H1 (cell line): Measurements from ENCODE around the gene ZNF33A. TPM values are rescaled to one million over a fixed set of nuclear protein-coding genes. Genes with fewer than 3 reads are reported as not detected.

ENCODE experiments used
- CTCF ChIA-PET: fragments of 300-600 bp; sonication (Branson Sonifier 250); formaldehyde crosslinking; loops from one replicate; lab custom pipeline; 2021; ENCODE audit not compliant: partially characterized antibody; lab: Charles Lee
- POLR2A ChIA-PET: fragments of 300-600 bp; sonication (Branson Sonifier 250); formaldehyde crosslinking; loops from one replicate; lab custom pipeline; 2021; ENCODE audit warnings: inconsistent platforms; ENCODE audit not compliant: partially characterized antibody; lab: Charles Lee
- DNase-seq, 2 experiments: peaks; one replicate each; pipeline versions ENCODE4 v3.0.0 to v3.0.0-alpha.2; 2010 to 2022; ENCODE audit warnings: low spot score in 2 of 2, low read depth in 1 of 2, mixed read lengths in 1 of 2
- FAIRE-seq: peaks from 2 replicates; lab custom pipeline; 2011; peaks lifted over from hg19 to GRCh38; lab: Jason Lieb, UNC
- H2AFZ ChIP-seq: 2 replicates; pipeline ENCODE4 v1.8.1; 2012; ENCODE audit warnings: low read length, inconsistent platforms
- H2AK5ac ChIP-seq: 2 replicates; pipeline ENCODE4 v1.6.1; 2013; ENCODE audit warnings: low read depth, low read length
- H2BK120ac ChIP-seq: replicated peaks from 2 replicates; pipeline ENCODE3; 2013; ENCODE audit warnings: low read depth, low read length, inconsistent platforms
- H2BK12ac ChIP-seq: 2 replicates; pipeline ENCODE4 v1.6.1; 2013; ENCODE audit warnings: low read depth, low read length
- H2BK15ac ChIP-seq: 2 replicates; pipeline ENCODE4 v1.6.1; 2013; ENCODE audit warnings: low read length
- H2BK20ac ChIP-seq: 2 replicates; pipeline ENCODE4 v1.6.1; 2013; ENCODE audit warnings: low read length
- H2BK5ac ChIP-seq: 2 replicates; pipeline ENCODE4 v1.6.1; 2013; ENCODE audit warnings: low read depth, low read length
- H3K14ac ChIP-seq: 2 replicates; pipeline ENCODE4 v1.6.1; 2013; ENCODE audit warnings: inconsistent platforms; ENCODE audit not compliant: insufficient read length
- H3K18ac ChIP-seq: 2 replicates; pipeline ENCODE4 v1.6.1; 2013; ENCODE audit warnings: low read length; ENCODE audit errors: extremely low read depth
- H3K23ac ChIP-seq: 2 replicates; pipeline ENCODE4 v1.6.1; 2013; ENCODE audit warnings: inconsistent platforms; ENCODE audit not compliant: insufficient read length
- H3K23me2 ChIP-seq: 2 replicates; pipeline ENCODE4 v1.6.1; 2013; ENCODE audit warnings: low read depth, low read length
- H3K27ac ChIP-seq: 2 replicates; pipeline ENCODE4 v1.6.1; 2011; ENCODE audit warnings: low read depth, low read length, inconsistent platforms
- H3K27me3 ChIP-seq, 4 experiments: replicated peaks in 1 of 4; 1 replicate in 1 of 4; 2 replicates in 3 of 4; pipeline versions ENCODE4 v1.6.1 to v1.8.1; 2011 to 2013; ENCODE audit warnings: low read length in 3 of 4, mild to moderate bottlenecking in 3 of 4, inconsistent platforms in 2 of 4, mixed read lengths in 2 of 4, moderate library complexity in 1 of 4; ENCODE audit not compliant: control insufficient read depth in 3 of 4, insufficient read depth in 3 of 4; ENCODE audit errors: extremely low read depth in 1 of 4
- H3K36me3 ChIP-seq, 4 experiments: 2 replicates each; pipeline versions ENCODE4 v1.6.1 to v1.8.1; 2011 to 2013; ENCODE audit warnings: mild to moderate bottlenecking in 4 of 4, low read length in 3 of 4, moderate library complexity in 2 of 4, control low read depth in 1 of 4, inconsistent platforms in 1 of 4; ENCODE audit not compliant: insufficient read depth in 4 of 4, control insufficient read depth in 2 of 4
- H3K4ac ChIP-seq: replicated peaks from 2 replicates; pipeline ENCODE3; 2013; ENCODE audit warnings: low read length, low read depth, mixed read lengths, inconsistent platforms; ENCODE audit not compliant: insufficient read length
- H3K4me1 ChIP-seq, 4 experiments: replicated peaks in 1 of 4; 1 replicate in 1 of 4; 2 replicates in 3 of 4; pipeline versions ENCODE4 v1.6.1 to v1.8.1; 2011 to 2013; ENCODE audit warnings: low read length in 3 of 4, inconsistent platforms in 2 of 4, mixed read lengths in 1 of 4; ENCODE audit not compliant: insufficient read depth in 4 of 4, control insufficient read depth in 3 of 4
- H3K4me2 ChIP-seq, 2 experiments: 2 replicates each; pipeline versions ENCODE4 v1.6.1 to v1.8.1; 2011 to 2013; ENCODE audit warnings: low read depth in 2 of 2, low read length in 2 of 2, control low read depth in 1 of 2, inconsistent platforms in 1 of 2, mild to moderate bottlenecking in 1 of 2; ENCODE audit not compliant: insufficient read depth in 1 of 2
- H3K4me3 ChIP-seq, 4 experiments: fragments of 200-600, 300-600 bp in 1 of 4; sonication (generic), shearing (Covaris generic), sonication (Bioruptor Twin) in 1 of 4; 2 replicates each; pipeline versions ENCODE4 v1.5.1 to v1.8.1; 2011 to 2016; ENCODE audit warnings: low read length in 4 of 4, low read depth in 3 of 4, control low read depth in 2 of 4, inconsistent platforms in 2 of 4, mild to moderate bottlenecking in 2 of 4, mixed read lengths in 1 of 4, moderate library complexity in 1 of 4; ENCODE audit not compliant: insufficient read depth in 2 of 4; ENCODE audit errors: extremely low read depth in 1 of 4
- H3K56ac ChIP-seq: replicated peaks from 2 replicates; pipeline ENCODE3; 2013; ENCODE audit warnings: low read depth, mild to moderate bottlenecking, mixed read lengths, low read length, inconsistent platforms; ENCODE audit not compliant: insufficient read length
- H3K79me1 ChIP-seq: 2 replicates; pipeline ENCODE4 v1.6.1; 2013; ENCODE audit warnings: low read depth, low read length, control low read depth
- H3K79me2 ChIP-seq, 2 experiments: 2 replicates each; pipeline versions ENCODE4 v1.6.1 to v1.8.1; 2012 to 2013; ENCODE audit warnings: low read length in 2 of 2, mild to moderate bottlenecking in 2 of 2, inconsistent platforms in 1 of 2; ENCODE audit not compliant: insufficient read depth in 2 of 2, control insufficient read depth in 1 of 2
- H3K9ac ChIP-seq, 4 experiments: replicated peaks in 1 of 4; 1 replicate in 1 of 4; 2 replicates in 3 of 4; pipeline versions ENCODE4 v1.6.1 to v1.8.1; 2011 to 2013; ENCODE audit warnings: low read depth in 3 of 4, low read length in 3 of 4, control low read depth in 2 of 4, mild to moderate bottlenecking in 2 of 4, moderate library complexity in 2 of 4, inconsistent platforms in 1 of 4; ENCODE audit errors: extremely low read depth in 1 of 4
- H3K9me3 ChIP-seq, 2 experiments: 2 replicates each; pipeline versions ENCODE4 v1.6.1 to v1.8.1; 2012 to 2013; ENCODE audit warnings: mild to moderate bottlenecking in 2 of 2, moderate library complexity in 2 of 2, control low read depth in 1 of 2, inconsistent platforms in 1 of 2, low read depth in 1 of 2, low read length in 1 of 2, mixed read lengths in 1 of 2; ENCODE audit not compliant: insufficient read depth in 2 of 2
- H4K20me1 ChIP-seq, 2 experiments: replicated peaks in 1 of 2; 2 replicates each; pipeline versions ENCODE3 to v1.8.1; 2011 to 2013; ENCODE audit warnings: inconsistent platforms in 2 of 2, low read length in 2 of 2, mild to moderate bottlenecking in 1 of 2; ENCODE audit not compliant: insufficient read depth in 2 of 2, control insufficient read depth in 1 of 2
- H4K5ac ChIP-seq: 2 replicates; pipeline ENCODE4 v1.6.1; 2013; ENCODE audit warnings: low read length, low read depth, mixed read lengths, inconsistent platforms; ENCODE audit not compliant: insufficient read length
- H4K8ac ChIP-seq: 2 replicates; pipeline ENCODE4 v1.8.0; 2013; ENCODE audit warnings: mild to moderate bottlenecking, moderate library complexity, low read length, inconsistent platforms; ENCODE audit not compliant: insufficient read depth; ENCODE audit errors: extremely low read depth
- H4K91ac ChIP-seq: replicated peaks from 2 replicates; pipeline ENCODE3; 2013; ENCODE audit warnings: low read length, mixed read lengths, inconsistent platforms; ENCODE audit not compliant: insufficient read length
- ATF2 ChIP-seq: IDR thresholded peaks from 2 replicates; pipeline ENCODE4 v1.6.1; 2012; ENCODE audit warnings: low read length, inconsistent platforms
- CHD2 ChIP-seq: IDR thresholded peaks from 2 replicates; pipeline ENCODE4 v1.6.1; 2012; ENCODE audit warnings: low read length, improper control_type of control experiment
- E2F6 ChIP-seq: IDR thresholded peaks from 2 replicates; pipeline ENCODE4 v1.6.1; 2012; ENCODE audit warnings: inconsistent platforms
- FOSL1 ChIP-seq: IDR thresholded peaks from 2 replicates; pipeline ENCODE4 v1.6.1; 2011; ENCODE audit warnings: mild to moderate bottlenecking, low read depth, low read length, moderate library complexity; ENCODE audit not compliant: insufficient read depth
- JUN ChIP-seq: IDR thresholded peaks from 2 replicates; pipeline ENCODE4 v1.6.1; 2011; ENCODE audit warnings: low read depth, mild to moderate bottlenecking, improper control_type of control experiment, low read length
- NANOG ChIP-seq: IDR thresholded peaks from 2 replicates; pipeline ENCODE4 v1.6.1; 2011; ENCODE audit warnings: low read length, low read depth, mild to moderate bottlenecking, inconsistent platforms; ENCODE audit not compliant: insufficient read depth, poor library complexity, severe bottlenecking
- SIN3A ChIP-seq, 2 experiments: IDR thresholded peaks in 1 of 2; conservative IDR thresholded peaks in 1 of 2; 2 replicates each; pipeline ENCODE4 v1.6.1; 2011 to 2012; ENCODE audit warnings: low read length in 2 of 2, improper control_type of control experiment in 1 of 2, low read depth in 1 of 2, mild to moderate bottlenecking in 1 of 2
- SP2 ChIP-seq: IDR thresholded peaks from 2 replicates; pipeline ENCODE4 v1.6.1; 2012; ENCODE audit warnings: mild to moderate bottlenecking, low read length, inconsistent platforms
- SUZ12 ChIP-seq: fragments of 200-600 bp; sonication (generic); IDR thresholded peaks from 2 replicates; pipeline ENCODE4 v1.6.1; 2012; ENCODE audit warnings: mild to moderate bottlenecking, inconsistent platforms, low read length, moderate library complexity, mixed read lengths
- USF2 ChIP-seq: IDR thresholded peaks from 2 replicates; pipeline ENCODE4 v1.6.1; 2011; ENCODE audit warnings: low read length, improper control_type of control experiment
- WGBS, 2 experiments: shearing (Covaris generic) in 1 of 2; methylation state at CpG; one replicate each; pipeline versions ENCODE4 v1.1.6 to v1.1.7; 2013 to 2015; ENCODE audit warnings: low lambda C conversion rate in 2 of 2, mixed read lengths in 2 of 2, inconsistent platforms in 1 of 2, low coverage in 1 of 2, missing lambda C conversion rate in 1 of 2; ENCODE audit not compliant: insufficient replicate concordance in 2 of 2, insufficient coverage in 1 of 2, insufficient read length in 1 of 2; ENCODE audit errors: extremely low coverage in 1 of 2, missing lambda C conversion rate in 1 of 2; 5-methylcytosine and 5-hydroxymethylcytosine counted together
- polyA plus RNA-seq, 7 experiments: library from polyadenylated mRNA; depleted of rRNA in 3 of 7; stranded (reverse) in 5 of 7; unstranded in 2 of 7; fragments of >200 nt in 5 of 7; fragments of 200-250 nt in 2 of 7; gene quantifications; 1 replicate in 5 of 7; 2 replicates in 1 of 7; 4 replicates in 1 of 7; pipeline versions ENCODE4 v1.2.1 to v1.2.3, GENCODE V29; 2011 to 2013; ENCODE audit warnings: missing spikeins in 2 of 7, mixed read lengths in 2 of 7
- total RNA-seq: library from RNA; stranded (reverse); fragmentation: NEBNext Ultra II Directional; extraction: Animal tissue kit (Norgen Biotek cat#: 25700); gene quantifications from 2 replicates; pipeline ENCODE4 v1.2.1, GENCODE V29; 2021

Gene ZNF33A
- total and polyA plus RNA-seq, 2 of the 8 experiments (the other 6 are each of a cell fraction or from before 2014, with no cell fraction given): 6.0 to 48.3 TPM

GRCh38 chr10:38007991-38008390 lies 2.5 kb upstream of the ZNF33A start:
- POLR2A ChIA-PET: no interaction called here
- Histone ChIP-seq H2BK12ac (no peak overlapping the region), H3K36me3 (no peaks in the 10 kb centered on the region), H2BK5ac (no peak overlapping the region), H3K79me1 (no peaks in the 10 kb centered on the region), H2AFZ (no peak overlapping the region), H3K23ac (no peak overlapping the region), H3K9me3 (peaks cover 4 to 19% of the 10 kb centered on the region in 2 experiments; a peak in 2 of 4 replicates), H3K27ac (no peak overlapping the region), H2AK5ac (no peak overlapping the region), H2BK120ac (no peak overlapping the region), H2BK20ac (no peak overlapping the region), H3K56ac (no peak overlapping the region), H3K18ac (no peak overlapping the region), H3K4me1 (no peaks in the 10 kb centered on the region), H3K4me3 (no peak overlapping the region), H2BK15ac (no peak overlapping the region), H4K5ac (no peak overlapping the region), H3K14ac (no peak overlapping the region), H4K91ac (no peak overlapping the region), H3K27me3 (no peaks in the 10 kb centered on the region), H3K4ac (no peak overlapping the region), H3K23me2 (peaks cover 2% of the 10 kb centered on the region; the same call in 1 of the 2 replicates), H4K20me1 (no peaks in the 10 kb centered on the region), H4K8ac (no peak overlapping the region), H3K4me2 (no peak overlapping the region), H3K9ac (no peak overlapping the region), H3K79me2 (peaks cover 0 to 7% of the 10 kb centered on the region in 2 experiments; a peak in 2 of 4 replicates)
- no peak for DNase-seq
- WGBS, 2 experiments: 83% methylated on average over 3 of the region's 3 CpGs; no CpG with 5 or more reads in 1 of the 2 experiments
- no peak for FAIRE-seq
- CTCF ChIA-PET: interaction anchor here (1.3 kb wide), 1 partner anchor 31 kb away, joined by 4 read pairs; the partner anchor contains the start of gene ZNF25
- no peak for TF ChIP-seq SP2
- TF ChIP-seq SUZ12: no peak
- no peak for TF ChIP-seq ATF2
- TF ChIP-seq USF2: no peak
- no peak for TF ChIP-seq JUN
- TF ChIP-seq FOSL1: no peak
- no peak for TF ChIP-seq NANOG
- no peak for TF ChIP-seq E2F6
- TF ChIP-seq SIN3A (conservative IDR thresholded peaks at IDR 0.05 in 1 of 2, IDR thresholded peaks at IDR 0.05 in 1 of 2; ENCODE audit: low read depth in 1 of 2, low read length in 2 of 2): no peak
- no peak for TF ChIP-seq CHD2
